IMR-90 (cell line): ENCODE data around the gene GABBR2. TPM values are rescaled to one million over a fixed set of nuclear protein-coding genes. Genes with fewer than 3 reads are reported as not detected.

Source experiments
- ATAC-seq: fragments of 200-7000 bp; cut with Tn5 transposase; 2 replicates; pipeline ENCODE4 v1.9.1; 2020; ENCODE audit warnings: low read depth, mild to moderate bottlenecking, moderate library complexity
- BruUV-seq: library from RNA; stranded (reverse); fragments of 400-500 nt; replicated peaks from 2 replicates; lab custom pipeline; 2021; lab: Mats Ljungman, UMichigan
- CTCF ChIA-PET: fragments of 300-600 bp; formaldehyde crosslinking; extraction: SDS; loops from one replicate; lab custom pipeline; 2021; ENCODE audit warnings: antibody characterized with exemption; lab: Yijun Ruan, JAX
- POLR2A ChIA-PET: fragments of 300-600 bp; sonication (Branson Sonifier 250); formaldehyde crosslinking; loops from one replicate; lab custom pipeline; 2022; ENCODE audit warnings: antibody characterized with exemption; ENCODE audit not compliant: unreplicated experiment; lab: Charles Lee
- DNase-seq: peaks from one replicate; pipeline ENCODE4 v3.0.0; 2013
- H2AFZ ChIP-seq: replicated peaks from 2 replicates; pipeline ENCODE3; 2013; ENCODE audit warnings: low read length, mild to moderate bottlenecking; ENCODE audit not compliant: poor library complexity
- H2AK5ac ChIP-seq: 2 replicates; pipeline ENCODE4 v1.6.1; 2013; ENCODE audit warnings: low read depth, low read length, inconsistent platforms
- H2AK9ac ChIP-seq: replicated peaks from 2 replicates; pipeline ENCODE3; 2013; ENCODE audit warnings: mild to moderate bottlenecking, low read depth, low read length, moderate library complexity; ENCODE audit not compliant: poor library complexity
- H2BK120ac ChIP-seq: 2 replicates; pipeline ENCODE4 v1.6.1; 2013; ENCODE audit warnings: low read depth, low read length, inconsistent platforms
- H2BK15ac ChIP-seq: 3 replicates; pipeline ENCODE4 v1.6.1; 2013; ENCODE audit warnings: low read depth, low read length, inconsistent platforms
- H2BK20ac ChIP-seq: 2 replicates; pipeline ENCODE4 v1.6.1; 2013; ENCODE audit warnings: low read depth, mild to moderate bottlenecking, inconsistent platforms, low read length, moderate library complexity
- H2BK5ac ChIP-seq: 2 replicates; pipeline ENCODE4 v1.6.1; 2013; ENCODE audit warnings: mild to moderate bottlenecking, low read depth, low read length, inconsistent platforms; ENCODE audit not compliant: poor library complexity, severe bottlenecking
- H3K14ac ChIP-seq: replicated peaks from 2 replicates; pipeline ENCODE4 v1.6.1; 2013; ENCODE audit warnings: low read depth, low read length, inconsistent platforms
- H3K18ac ChIP-seq: 2 replicates; pipeline ENCODE4 v1.6.1; 2013; ENCODE audit warnings: low read depth, low read length, control low read depth
- H3K23ac ChIP-seq: 2 replicates; pipeline ENCODE4 v1.6.1; 2013; ENCODE audit warnings: low read depth, low read length, inconsistent platforms
- H3K27ac ChIP-seq: 2 replicates; pipeline ENCODE4 v1.5.1; 2013; ENCODE audit warnings: mild to moderate bottlenecking, control low read depth, low read length; ENCODE audit not compliant: insufficient read depth
- H3K27me3 ChIP-seq: 2 replicates; pipeline ENCODE4 v1.6.1; 2013; ENCODE audit warnings: low read length; ENCODE audit not compliant: control insufficient read depth, insufficient read depth
- H3K36me3 ChIP-seq: 2 replicates; pipeline ENCODE4 v1.6.1; 2013; ENCODE audit warnings: low read length, mixed read lengths; ENCODE audit not compliant: control insufficient read depth, insufficient read depth
- H3K4ac ChIP-seq: 2 replicates; pipeline ENCODE4 v1.6.1; 2013; ENCODE audit warnings: low read depth, low read length, inconsistent platforms
- H3K4me1 ChIP-seq: 2 replicates; pipeline ENCODE4 v1.6.1; 2013; ENCODE audit warnings: low read length, mixed read lengths; ENCODE audit not compliant: control insufficient read depth, insufficient read depth
- H3K4me2 ChIP-seq: 2 replicates; pipeline ENCODE4 v1.6.1; 2013; ENCODE audit warnings: low read depth, mild to moderate bottlenecking, control low read depth, low read length, moderate library complexity
- H3K4me3 ChIP-seq: 2 replicates; pipeline ENCODE4 v1.5.1; 2013; ENCODE audit warnings: low read depth, mild to moderate bottlenecking, control low read depth, low read length, moderate library complexity; ENCODE audit not compliant: insufficient read depth
- H3K56ac ChIP-seq: 2 replicates; pipeline ENCODE4 v1.6.1; 2013; ENCODE audit warnings: low read length, inconsistent platforms; ENCODE audit not compliant: insufficient read depth; ENCODE audit errors: extremely low read depth
- H3K79me1 ChIP-seq, 2 experiments: 2 replicates each; pipeline ENCODE4 v1.6.1; 2013; ENCODE audit warnings: low read length in 2 of 2, inconsistent platforms in 1 of 2, low read depth in 1 of 2
- H3K9ac ChIP-seq: 2 replicates; pipeline ENCODE4 v1.6.1; 2013; ENCODE audit warnings: low read depth, low read length, control low read depth
- H3K9me1 ChIP-seq: 2 replicates; pipeline ENCODE4 v1.6.1; 2013; ENCODE audit warnings: low read length, inconsistent platforms; ENCODE audit not compliant: insufficient read depth
- H3K9me3 ChIP-seq: 2 replicates; pipeline ENCODE4 v1.6.1; 2013; ENCODE audit warnings: low read length; ENCODE audit not compliant: control insufficient read depth, insufficient read depth
- H4K20me1 ChIP-seq: 2 replicates; pipeline ENCODE4 v1.6.1; 2013; ENCODE audit warnings: low read length, inconsistent platforms; ENCODE audit not compliant: insufficient read depth
- H4K5ac ChIP-seq: 2 replicates; pipeline ENCODE4 v1.6.1; 2013; ENCODE audit warnings: mild to moderate bottlenecking, low read depth, low read length, control low read depth
- H4K8ac ChIP-seq, 2 experiments: 2 replicates each; pipeline ENCODE4 v1.6.1; 2013; ENCODE audit warnings: low read depth in 2 of 2, low read length in 2 of 2, control low read depth in 1 of 2, inconsistent platforms in 1 of 2
- H4K91ac ChIP-seq: 2 replicates; pipeline ENCODE4 v1.6.1; 2013; ENCODE audit warnings: low read depth, low read length, inconsistent platforms; ENCODE audit not compliant: insufficient read depth
- RFX5 ChIP-seq: IDR thresholded peaks from 2 replicates; pipeline ENCODE4 v1.8.0; 2012; ENCODE audit warnings: low read depth, mild to moderate bottlenecking, low read length, moderate library complexity
- WGBS, 2 experiments: methylation state at CpG; one replicate each; pipeline versions ENCODE4 v1.1.5 to v1.1.7; 2013; ENCODE audit warnings: missing lambda C conversion rate in 2 of 2; ENCODE audit not compliant: insufficient read length in 1 of 2; ENCODE audit errors: extremely low coverage in 2 of 2; 5-methylcytosine and 5-hydroxymethylcytosine counted together
- dilution Hi-C: fragments of 300-500 bp; cut with HindIII; formaldehyde crosslinking; loops from one replicate; pipeline ENCODE4 v1.14.3; 2018; ENCODE audit warnings: low sequenced_read_pairs; ENCODE audit not compliant: unreplicated experiment
- in situ Hi-C: fragments of 300-500 bp; cut with MboI; formaldehyde crosslinking; loops from 3 replicates; pipeline ENCODE4 v1.14.3; 2019; ENCODE audit warnings: low sequenced_read_pairs, inconsistent platforms, mixed read lengths
- intact Hi-C: fragments of 100-400 bp; cut with micrococcal nuclease; formaldehyde crosslinking; loops from 2 replicates; pipeline ENCODE4 v1.10.0; 2022
- polyA plus RNA-seq, 3 experiments: library from polyadenylated mRNA; depleted of rRNA; stranded (reverse); fragments of >200 nt; gene quantifications; 2 replicates each; pipeline ENCODE4 v1.2.3, GENCODE V29; 2012; ENCODE audit warnings: low replicate concordance in 1 of 3
- total RNA-seq: library from RNA; depleted of rRNA; stranded (reverse); fragments of >200 nt; gene quantifications from 2 replicates; pipeline ENCODE4 v1.2.3, GENCODE V29; 2012
- TF ChIP-seq, protein P1 (sequence below): fragments of 150-350 bp; IDR thresholded peaks from 2 replicates; pipeline ENCODE4 v1.6.1; 2017; ENCODE audit warnings: mild to moderate bottlenecking, antibody characterized with exemption, low read length, low read depth

GABBR2 gene
- total and polyA plus RNA-seq, 2 of the 4 experiments (the other 2 are of a cell fraction) = 14.2 to 20.3 TPM

DNA sequence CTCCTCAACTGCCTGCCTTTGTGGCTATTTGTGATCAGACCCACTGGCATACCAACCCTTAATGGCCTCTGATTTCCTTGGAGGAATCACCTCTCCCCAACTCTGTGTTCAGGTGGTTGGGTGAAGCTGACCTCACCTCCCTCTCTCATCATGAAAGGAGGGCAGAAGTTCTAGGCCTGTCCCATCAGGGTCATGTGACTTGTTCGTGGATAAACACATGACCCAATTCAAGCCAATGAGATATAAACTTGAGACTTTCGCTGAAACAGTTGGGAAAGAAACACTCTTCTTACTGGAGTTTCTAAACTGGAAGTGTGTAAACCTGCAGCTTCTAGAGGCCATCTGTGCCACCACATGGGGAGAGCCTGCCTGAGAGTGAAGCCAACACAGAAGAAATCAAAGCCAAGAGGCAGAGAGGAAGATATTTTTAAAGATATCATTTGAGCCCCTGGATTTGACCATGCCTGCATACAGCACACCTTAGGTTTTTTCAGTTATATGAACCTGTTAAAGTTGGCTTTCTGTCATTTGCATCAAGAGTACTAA is 5.8 kb downstream of the GABBR2 start:
- H2BK15ac ChIP-seq = no peak overlapping the region
- in situ Hi-C loops = no loop called here
- peaks cover 3% of the 10 kb centered on the region; the same call in 1 of the 2 replicates for H3K9me1 ChIP-seq
- peaks cover 4% of the 10 kb centered on the region; the same call in 1 of the 2 replicates for H3K9me3 ChIP-seq
- ATAC-seq = no peak
- no peak overlapping the region for H4K91ac ChIP-seq
- peaks cover 3% of the 10 kb centered on the region; the same call in 1 of the 2 replicates for H3K4me1 ChIP-seq
- H3K4ac ChIP-seq = no peak overlapping the region
- ChIA-PET POLR2A (no interaction called here), CTCF (no interaction called here)
- BruUV-seq = no TSS peak
- WGBS, 2 experiments = 63% methylated on average over 1 of the region's 2 CpGs; no CpG with 5 or more reads in 1 of the 2 experiments
- no peak overlapping the region for H4K5ac ChIP-seq
- H2AK5ac ChIP-seq = no peak overlapping the region
- no peak overlapping the region for H2AK9ac ChIP-seq
- H2BK20ac ChIP-seq = no peak overlapping the region
- TF ChIP-seq, protein P1, sequence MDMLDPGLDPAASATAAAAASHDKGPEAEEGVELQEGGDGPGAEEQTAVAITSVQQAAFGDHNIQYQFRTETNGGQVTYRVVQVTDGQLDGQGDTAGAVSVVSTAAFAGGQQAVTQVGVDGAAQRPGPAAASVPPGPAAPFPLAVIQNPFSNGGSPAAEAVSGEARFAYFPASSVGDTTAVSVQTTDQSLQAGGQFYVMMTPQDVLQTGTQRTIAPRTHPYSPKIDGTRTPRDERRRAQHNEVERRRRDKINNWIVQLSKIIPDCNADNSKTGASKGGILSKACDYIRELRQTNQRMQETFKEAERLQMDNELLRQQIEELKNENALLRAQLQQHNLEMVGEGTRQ = peak; percentile 51
- TF ChIP-seq RFX5 = no peak
- H2AFZ ChIP-seq = no peak overlapping the region
- H3K79me1 ChIP-seq = peaks cover 23 to 46% of the 10 kb centered on the region in 2 experiments
- intact Hi-C loops = loop anchor here (10.0 kb wide), 2 partner anchors 98 to 128 kb away; no protein-coding TSS in a partner anchor
- H2BK120ac ChIP-seq = no peak overlapping the region
- H3K4me3 ChIP-seq = no peak overlapping the region
- no peak overlapping the region for H3K18ac ChIP-seq
- H2BK5ac ChIP-seq = no peak overlapping the region
- H4K8ac ChIP-seq = no peak overlapping the region
- H3K4me2 ChIP-seq = no peak overlapping the region
- no peak overlapping the region for H3K56ac ChIP-seq
- H4K20me1 ChIP-seq = peaks cover 7% of the 10 kb centered on the region
- DNase-seq = no peak
- H3K14ac ChIP-seq = no peak overlapping the region
- dilution Hi-C loops = no loop called here
- peaks cover 2% of the 10 kb centered on the region for H3K27me3 ChIP-seq
- no peak overlapping the region; the same call in 1 of the 2 replicates for H3K23ac ChIP-seq
- H3K27ac ChIP-seq = no peak overlapping the region
- no peak overlapping the region for H3K9ac ChIP-seq
- no peaks in the 10 kb centered on the region for H3K36me3 ChIP-seq
